Calu3 (cell line): ENCODE data around the gene ATG7. TPM values are rescaled to one million over a fixed set of nuclear protein-coding genes. Genes with fewer than 3 reads are reported as not detected.

Experiments
- BruUV-seq: library from RNA; stranded (reverse); fragments of 400-500 nt; replicated peaks from 2 replicates; lab custom pipeline; 2021; lab: Mats Ljungman, UMichigan
- CTCF ChIA-PET: fragments of 300-600 bp; sonication (Branson Sonifier 250); formaldehyde crosslinking; loops from one replicate; lab custom pipeline; 2022; ENCODE audit warnings: antibody characterized with exemption; lab: Charles Lee
- DNase-seq: peaks from one replicate; pipeline ENCODE4 v3.0.0; 2022
- H3K27ac Mint-ChIP-seq: one replicate; pipeline ENCODE4 v1.8.0; 2022; ENCODE audit warnings: mixed read lengths; ENCODE audit not compliant: unreplicated experiment
- H3K27me3 Mint-ChIP-seq: one replicate; pipeline ENCODE4 v1.8.0; 2022; ENCODE audit warnings: mixed read lengths; ENCODE audit not compliant: unreplicated experiment
- H3K36me3 Mint-ChIP-seq: one replicate; pipeline ENCODE4 v1.8.0; 2022; ENCODE audit warnings: mild to moderate bottlenecking, moderate library complexity, mixed read lengths; ENCODE audit not compliant: insufficient read depth, unreplicated experiment
- H3K4me1 Mint-ChIP-seq: one replicate; pipeline ENCODE4 v1.8.0; 2022; ENCODE audit warnings: mild to moderate bottlenecking, low read depth, mixed read lengths; ENCODE audit not compliant: unreplicated experiment
- H3K4me3 Mint-ChIP-seq: one replicate; pipeline ENCODE4 v1.8.0; 2022; ENCODE audit warnings: mild to moderate bottlenecking, low read depth, moderate library complexity, mixed read lengths; ENCODE audit not compliant: unreplicated experiment
- H3K9me3 Mint-ChIP-seq: one replicate; pipeline ENCODE4 v1.8.0; 2022; ENCODE audit warnings: low read depth, mixed read lengths; ENCODE audit not compliant: unreplicated experiment
- CTCF ChIP-seq: fragments of 200-600 bp; IDR thresholded peaks from one replicate; pipeline ENCODE4 v1.8.0; 2022; ENCODE audit warnings: antibody characterized with exemption; ENCODE audit not compliant: unreplicated experiment
- intact Hi-C: fragments of 100-400 bp; cut with micrococcal nuclease; formaldehyde crosslinking; loops from one replicate; pipeline ENCODE4 v1.10.0; 2022; ENCODE audit not compliant: unreplicated experiment
- total RNA-seq: library from RNA; stranded (reverse); gene quantifications from 2 replicates; pipeline ENCODE4 v1.2.3, GENCODE V29; 2022

ATG7 gene
- total RNA-seq, 1 experiment from 2014 or later = 37.3 TPM

- Mint-ChIP-seq H3K36me3 (no peaks in the 10 kb centered on the region), H3K4me1 (peaks cover 14% of the 10 kb centered on the region), H3K27me3 (no peaks in the 10 kb centered on the region), H3K9me3 (no peaks in the 10 kb centered on the region), H3K4me3 (no peak overlapping the region), H3K27ac (peak overlapping the region; percentile 26)
- CTCF ChIA-PET = no interaction called here
- BruUV-seq = no TSS peak
- intact Hi-C loops = no loop called here
- TF ChIP-seq CTCF = no peak
- no peak for DNase-seq
Measured at GRCh38 chr3:11390411-11391131, 118.4 kb downstream of the ATG7 start.

- BruUV-seq = no TSS peak
- peak overlapping the region; percentile 26 for H3K27ac Mint-ChIP-seq
- CTCF ChIA-PET = interaction anchor here (1.6 kb wide), 1 partner anchor 12 kb away, joined by 5 read pairs; no protein-coding TSS in a partner anchor
- H3K27me3 Mint-ChIP-seq = no peaks in the 10 kb centered on the region
- no peak for TF ChIP-seq CTCF
- no peak overlapping the region for H3K4me3 Mint-ChIP-seq
- H3K36me3 Mint-ChIP-seq = no peaks in the 10 kb centered on the region
- no peak for DNase-seq
- H3K4me1 Mint-ChIP-seq = peaks cover 14% of the 10 kb centered on the region
- intact Hi-C loops = no loop called here
- no peaks in the 10 kb centered on the region for H3K9me3 Mint-ChIP-seq
Measured at GRCh38 chr3:11391174-11391879, 119.1 kb downstream of the ATG7 start.

GRCh38 chr3:11392014-11392859 lies 120.0 kb downstream of the ATG7 start:
- no peak overlapping the region for H3K27ac Mint-ChIP-seq
- no TSS peak for BruUV-seq
- intact Hi-C loops = no loop called here
- H3K4me1 Mint-ChIP-seq = peaks cover 14% of the 10 kb centered on the region
- no peaks in the 10 kb centered on the region for H3K9me3 Mint-ChIP-seq
- no peaks in the 10 kb centered on the region for H3K36me3 Mint-ChIP-seq
- no peak overlapping the region for H3K4me3 Mint-ChIP-seq
- CTCF ChIA-PET = interaction anchor here (1.6 kb wide), 1 partner anchor 13 kb away, joined by 5 read pairs; no protein-coding TSS in a partner anchor
- no peaks in the 10 kb centered on the region for H3K27me3 Mint-ChIP-seq
- TF ChIP-seq CTCF = no peak
- DNase-seq = no peak

GRCh38 chr3:11392860-11393114 lies 120.6 kb downstream of the ATG7 start:
- intact Hi-C loops = no loop called here
- Mint-ChIP-seq H3K27me3 (no peaks in the 10 kb centered on the region), H3K4me3 (no peak overlapping the region), H3K9me3 (no peaks in the 10 kb centered on the region), H3K27ac (no peak overlapping the region), H3K36me3 (no peaks in the 10 kb centered on the region), H3K4me1 (peaks cover 14% of the 10 kb centered on the region)
- no TSS peak for BruUV-seq
- no peak for TF ChIP-seq CTCF
- no peak for DNase-seq
- CTCF ChIA-PET = no interaction called here
